ENCODE data around the gene HOXB3. TPM values are rescaled to one million over a fixed set of nuclear protein-coding genes. Genes with fewer than 3 reads are reported as not detected.

Gene HOXB3
- total RNA-seq, 2 experiments from 2014 or later, result 8.2 to 10.3 TPM

DNA sequence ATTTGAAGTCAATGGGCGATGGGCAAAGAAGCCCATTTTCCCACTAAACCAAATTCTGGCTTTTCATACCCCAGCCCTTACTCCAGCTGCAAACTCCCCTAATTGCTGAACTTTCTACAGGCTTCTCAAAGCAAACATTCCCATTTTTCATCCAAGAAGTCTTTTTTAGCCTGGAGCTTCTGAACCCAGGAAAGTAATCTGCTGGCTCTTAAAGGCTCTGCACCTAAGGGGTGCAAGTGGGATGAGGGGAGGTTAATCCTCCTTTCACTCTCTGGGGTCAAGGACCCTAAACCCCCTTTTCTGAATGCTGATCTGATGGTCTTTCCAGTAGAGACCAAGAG, 18.4 kb upstream of the HOXB3 start:
- CTCF ChIA-PET, result interaction anchor here (1.0 to 4.4 kb wide), 4 partner anchors 9 to 272 kb away, joined by 3 to 32 read pairs (median 6); no protein-coding TSS in a partner anchor
- peaks cover 3% of the 10 kb centered on the region for H3K36me3 Mint-ChIP-seq (ENCODE audit: low read depth)
- no peak for ATAC-seq

DNA sequence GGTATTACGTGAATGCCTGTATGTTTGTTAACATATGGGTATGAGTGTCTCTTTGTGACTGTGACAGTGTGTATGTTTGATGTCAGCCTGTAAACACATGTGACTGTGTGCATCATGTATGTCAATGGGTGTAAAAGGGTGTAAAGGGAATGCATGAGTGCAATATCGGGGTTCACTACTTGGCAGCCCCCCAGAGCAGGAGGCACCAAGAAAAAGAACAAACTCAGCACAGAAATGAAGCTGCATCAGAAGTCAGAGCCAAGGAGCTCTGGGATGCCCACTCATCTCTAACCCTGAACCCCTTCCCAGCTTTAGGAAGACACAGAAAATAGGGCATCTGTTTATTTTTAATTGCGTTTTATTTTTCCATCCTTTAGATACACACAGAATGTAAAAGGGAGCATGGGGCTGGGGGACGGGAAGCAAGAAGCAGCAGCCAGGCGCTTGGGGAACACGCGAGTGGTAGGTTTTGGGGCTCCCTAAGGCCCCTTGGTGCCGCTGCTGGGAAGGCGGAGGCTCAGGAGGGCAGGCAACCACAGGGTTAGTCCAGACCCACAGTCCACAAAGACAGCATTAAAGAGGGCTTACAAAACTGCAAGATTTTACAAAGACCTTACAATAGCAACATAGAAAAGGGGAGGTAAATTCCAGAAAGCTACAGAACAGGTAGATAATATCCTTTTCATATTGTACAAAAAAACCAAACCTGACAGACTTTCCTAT, 17.0 kb upstream of the HOXB3 start:
- ATAC-seq, result no peak
- POLR2A ChIA-PET, result no interaction called here
- CTCF ChIA-PET, result interaction anchor here (0.6 to 4.4 kb wide), 4 partner anchors 11 to 271 kb away, joined by 3 to 32 read pairs (median 4); partner anchors contain the start of gene HOXB5
- H3K4me1 Mint-ChIP-seq (ENCODE audit: low read depth), result peaks cover 39% of the 10 kb centered on the region
- peaks cover 3% of the 10 kb centered on the region for H3K36me3 Mint-ChIP-seq (ENCODE audit: low read depth)
- H3K27me3 Mint-ChIP-seq (ENCODE audit: low read depth), result peaks cover 70% of the 10 kb centered on the region
- no peak overlapping the region for H3K27ac Mint-ChIP-seq
- no peaks in the 10 kb centered on the region for H3K9me3 Mint-ChIP-seq (ENCODE audit: insufficient read depth)
- no peak overlapping the region for H3K4me3 Mint-ChIP-seq
- no peak for DNase-seq

More for the DNA sequence above, 18.4 kb upstream of the HOXB3 start:
- DNase-seq, result no peak
- Mint-ChIP-seq H3K27me3 (ENCODE audit: low read depth) (peaks cover 70% of the 10 kb centered on the region), H3K9me3 (ENCODE audit: insufficient read depth) (no peaks in the 10 kb centered on the region), H3K4me3 (no peak overlapping the region), H3K27ac (no peak overlapping the region), H3K4me1 (ENCODE audit: low read depth) (peaks cover 35% of the 10 kb centered on the region)
- POLR2A ChIA-PET, result no interaction called here

DNA sequence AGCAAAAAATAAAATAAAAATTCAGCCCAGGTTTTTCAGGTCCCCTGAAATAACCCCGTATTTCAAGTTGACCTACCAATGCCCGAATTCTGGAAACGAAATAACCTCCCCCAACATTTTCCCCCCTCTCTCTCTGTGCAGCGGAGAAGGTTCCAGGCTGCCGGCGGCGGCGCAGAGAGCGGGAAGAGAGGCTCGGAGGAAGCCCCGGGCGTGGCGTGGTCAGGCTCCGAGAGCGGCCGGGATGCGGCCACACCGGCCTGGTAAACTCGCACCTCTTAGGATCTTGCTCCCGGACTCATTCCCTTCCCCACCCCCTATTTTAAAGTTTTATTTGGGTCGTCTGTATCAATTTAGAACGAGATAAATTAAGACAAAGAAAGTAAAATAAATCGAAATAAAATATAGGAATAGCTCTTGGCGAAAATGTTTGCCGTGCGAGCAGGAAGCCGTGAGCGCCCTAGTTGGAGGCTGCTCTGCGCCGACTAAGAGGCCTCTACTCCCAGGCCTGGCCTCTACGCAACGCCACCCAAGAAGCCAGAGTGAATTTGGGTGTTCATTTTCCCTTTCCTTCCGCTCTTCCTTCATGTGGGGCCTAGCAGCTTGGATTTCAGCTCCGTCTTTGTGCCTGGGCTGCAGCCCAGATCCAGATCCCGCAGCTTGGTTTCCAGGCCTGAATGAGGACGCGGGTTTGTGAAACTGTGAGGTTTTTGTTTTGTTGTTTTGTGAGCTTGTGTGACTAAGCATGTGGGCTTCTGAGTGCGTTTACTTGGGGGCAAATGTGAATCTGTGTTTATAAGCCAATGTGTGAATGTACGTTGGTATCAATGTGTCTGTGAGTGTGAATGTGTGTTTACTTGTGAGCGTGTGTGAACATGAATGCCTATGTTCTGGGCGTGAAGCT, 16.2 kb upstream of the HOXB3 start:
- ChIA-PET CTCF (interaction anchor here (0.9 to 4.4 kb wide), 4 partner anchors 8 to 270 kb away, joined by 3 to 32 read pairs (median 5); partner anchors contain the start of gene HOXB5), POLR2A (no interaction called here)
- Mint-ChIP-seq H3K4me3 (no peak overlapping the region), H3K4me1 (ENCODE audit: low read depth) (peaks cover 41% of the 10 kb centered on the region), H3K27ac (no peak overlapping the region), H3K36me3 (ENCODE audit: low read depth) (peaks cover 3% of the 10 kb centered on the region), H3K27me3 (ENCODE audit: low read depth) (peaks cover 69% of the 10 kb centered on the region), H3K9me3 (ENCODE audit: insufficient read depth) (no peaks in the 10 kb centered on the region)
- ATAC-seq (no peak), DNase-seq (no peak)

DNA sequence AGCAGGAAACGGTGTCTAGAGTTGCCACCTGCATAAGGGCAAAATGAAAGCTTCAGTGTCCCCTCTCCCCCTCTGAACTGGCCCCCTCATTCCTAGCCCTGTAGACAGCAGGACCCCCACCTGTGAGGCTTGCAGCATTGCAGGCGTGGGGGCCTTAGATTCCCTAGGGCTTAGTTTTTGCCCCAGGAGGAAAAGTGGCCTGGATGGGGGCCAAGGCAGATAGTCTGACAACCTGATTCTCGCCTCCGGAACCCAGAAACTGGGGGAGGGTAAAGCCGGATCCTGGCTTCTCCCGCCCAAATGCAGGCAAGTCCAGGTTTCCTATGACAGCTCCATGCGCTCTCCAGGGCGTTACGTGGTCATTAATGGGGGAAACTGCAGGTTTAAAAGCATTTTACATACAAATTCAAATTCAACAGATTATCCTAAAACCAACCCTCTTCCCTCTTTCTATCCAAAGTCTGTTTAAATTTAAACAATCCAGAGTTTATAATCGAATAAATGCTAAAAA, 15.4 kb upstream of the HOXB3 start:
- Mint-ChIP-seq H3K27ac (no peak overlapping the region), H3K4me1 (ENCODE audit: low read depth) (peaks cover 37% of the 10 kb centered on the region), H3K4me3 (no peak overlapping the region), H3K27me3 (ENCODE audit: low read depth) (peaks cover 71% of the 10 kb centered on the region), H3K36me3 (ENCODE audit: low read depth) (no peaks in the 10 kb centered on the region), H3K9me3 (ENCODE audit: insufficient read depth) (no peaks in the 10 kb centered on the region)
- no peak for DNase-seq
- ChIA-PET POLR2A (no interaction called here), CTCF (interaction anchor here (1.6 kb wide), 1 partner anchor 9 kb away, joined by 5 read pairs; no protein-coding TSS in a partner anchor)
- ATAC-seq, result no peak

DNA sequence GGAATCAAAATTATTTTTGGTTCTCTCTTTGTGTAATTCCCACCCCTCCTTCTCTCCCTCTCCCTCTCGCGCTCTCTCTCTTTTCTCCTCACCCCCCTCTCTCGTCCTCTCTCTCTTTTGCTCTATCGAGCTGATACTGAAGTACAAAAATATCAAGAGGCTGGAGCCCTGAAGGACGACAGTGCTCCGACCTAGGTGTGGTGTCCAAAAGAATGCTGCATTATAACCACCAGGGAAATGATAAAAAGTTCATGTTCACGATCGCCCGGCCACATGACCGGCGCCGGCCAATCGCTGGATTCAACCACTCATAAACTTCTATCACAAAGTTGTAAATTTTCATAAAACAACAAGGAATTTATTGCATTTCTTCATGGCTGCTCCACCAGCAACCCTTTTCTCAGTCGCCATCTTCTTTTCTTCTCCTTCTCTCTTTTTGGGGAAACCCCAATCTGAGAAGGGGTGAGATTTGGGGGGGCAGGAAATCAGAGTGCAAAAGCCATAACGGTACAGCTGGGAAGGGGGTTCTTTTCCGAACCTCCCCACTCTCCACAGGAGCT, 14.8 kb upstream of the HOXB3 start, which contains the start of gene HOXB6:
Gene HOXB6 (minus strand): TSS at position 217 of the 560 bp plus-strand sequence. CDS start 6,836 bp downstream, outside the sequence.
- Mint-ChIP-seq H3K27me3 (ENCODE audit: low read depth) (peaks cover 77% of the 10 kb centered on the region), H3K4me1 (ENCODE audit: low read depth) (peaks cover 37% of the 10 kb centered on the region), H3K4me3 (no peak within 1 kb of the TSS), H3K36me3 (ENCODE audit: low read depth) (no peaks in the 10 kb centered on the region), H3K9me3 (ENCODE audit: insufficient read depth) (no peaks in the 10 kb centered on the region), H3K27ac (no peak within 1 kb of the TSS)
- ChIA-PET CTCF (interaction anchor here (1.1 to 1.6 kb wide), 2 partner anchors 9 to 226 kb away, joined by 3 to 5 read pairs; no protein-coding TSS in a partner anchor), POLR2A (interaction anchor here (0.7 kb wide), 1 partner anchor 12 kb away, joined by 3 read pairs; no protein-coding TSS in a partner anchor)
- no peak for DNase-seq
- no peak for ATAC-seq

DNA sequence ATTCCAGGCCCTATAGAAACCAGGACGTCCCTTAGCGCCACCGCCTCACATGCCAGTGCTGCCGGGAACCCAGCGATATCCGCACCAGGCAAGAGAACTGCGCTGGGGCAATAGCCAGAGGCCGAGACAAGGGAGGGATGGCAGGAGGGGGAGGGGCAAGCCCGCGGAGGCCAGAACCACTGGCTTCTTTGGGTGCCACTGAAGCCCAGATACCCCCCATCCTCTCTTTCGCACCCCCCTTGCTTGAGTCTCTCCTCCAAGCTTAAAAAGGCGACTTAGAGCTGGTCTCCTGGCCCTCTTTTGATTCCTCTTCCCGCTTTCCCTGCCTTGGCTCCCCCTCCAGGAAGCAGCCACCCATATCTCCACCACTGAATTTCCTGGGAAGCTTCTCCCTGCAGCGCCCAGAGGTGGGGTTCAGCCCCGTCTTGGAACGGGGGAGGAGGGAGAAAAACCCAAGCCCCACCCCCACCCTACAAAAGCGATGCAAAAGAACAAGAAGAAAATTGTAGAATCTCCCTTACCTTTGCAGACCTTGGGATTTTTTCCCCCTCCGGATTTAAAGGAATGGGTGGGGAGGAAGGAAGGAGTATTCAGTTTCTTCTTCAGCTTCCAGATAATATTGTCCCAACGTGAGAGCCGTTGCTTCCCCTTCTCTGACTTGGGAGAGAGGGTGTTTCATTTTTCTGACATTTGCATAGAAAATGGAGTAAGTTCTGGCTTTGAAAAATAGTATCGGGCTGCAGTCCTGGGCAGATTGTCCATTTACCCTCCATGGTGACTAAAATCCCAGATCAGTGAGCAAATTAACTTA, 14.1 kb upstream of the HOXB3 start:
- Mint-ChIP-seq H3K9me3 (ENCODE audit: insufficient read depth) (no peaks in the 10 kb centered on the region), H3K4me3 (no peak overlapping the region), H3K27ac (no peak overlapping the region), H3K36me3 (ENCODE audit: low read depth) (no peaks in the 10 kb centered on the region), H3K4me1 (ENCODE audit: low read depth) (peaks cover 37% of the 10 kb centered on the region), H3K27me3 (ENCODE audit: low read depth) (peaks cover 80% of the 10 kb centered on the region)
- CTCF ChIA-PET, result interaction anchor here (1.1 kb wide), 1 partner anchor 226 kb away, joined by 3 read pairs; no protein-coding TSS in a partner anchor
- ATAC-seq (no peak), DNase-seq (no peak)
- POLR2A ChIA-PET, result interaction anchor here (0.6 to 0.7 kb wide), 2 partner anchors 12 to 577 kb away, joined by 3 read pairs; no protein-coding TSS in a partner anchor

DNA sequence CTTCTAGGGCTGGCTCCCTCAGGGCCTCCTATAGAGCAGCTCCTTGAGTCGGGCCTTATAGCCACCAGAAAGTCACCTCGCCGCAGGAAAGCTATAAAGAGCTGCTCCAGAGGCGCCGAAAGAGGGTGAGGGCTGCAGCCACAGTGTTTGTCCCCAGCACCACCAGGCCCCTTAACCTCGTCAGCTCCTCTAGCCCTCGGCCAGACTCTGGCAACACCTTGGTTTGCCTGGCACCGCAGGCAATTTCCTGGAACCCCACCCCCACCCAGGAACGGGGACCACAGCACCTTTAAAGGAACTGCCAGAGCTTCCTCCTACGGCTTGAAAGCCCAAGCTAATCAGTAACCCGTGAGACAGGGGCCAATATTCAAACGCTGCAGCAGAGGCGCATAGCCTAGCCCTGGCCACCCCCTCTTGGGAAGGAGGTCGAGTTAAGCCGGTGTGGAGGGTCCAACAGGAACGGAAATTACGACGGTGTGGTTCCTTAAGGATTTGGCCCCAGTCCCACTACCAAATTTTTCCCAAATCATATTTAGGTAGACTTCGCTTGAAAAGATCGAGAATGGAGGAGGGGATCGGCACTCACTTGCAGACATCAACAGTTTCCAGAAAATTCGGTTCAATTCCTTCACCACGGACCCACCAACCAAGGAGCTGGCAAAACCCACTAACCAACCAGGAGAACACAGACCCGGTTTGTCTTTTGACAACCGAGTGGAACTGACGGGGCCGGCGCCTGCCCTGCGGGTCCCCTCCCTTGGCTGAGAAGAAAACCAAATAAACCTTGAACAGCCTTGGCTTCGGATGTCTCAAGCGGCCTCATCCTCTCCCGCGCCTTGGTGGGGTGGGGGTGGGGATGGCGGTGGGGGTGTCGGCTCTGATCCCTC, 11.7 kb upstream of the HOXB3 start:
- H3K27me3 Mint-ChIP-seq (ENCODE audit: low read depth), result peaks cover 84% of the 10 kb centered on the region
- peak overlapping the region; percentile 34 for H3K4me3 Mint-ChIP-seq
- DNase-seq (no peak), ATAC-seq (no peak)
- no peaks in the 10 kb centered on the region for H3K9me3 Mint-ChIP-seq (ENCODE audit: insufficient read depth)
- ChIA-PET CTCF (interaction anchor here (0.7 to 2.3 kb wide), 13 partner anchors 8 to 584 kb away, joined by 3 to 8 read pairs (median 4); no protein-coding TSS in a partner anchor), POLR2A (interaction anchor here (0.5 kb wide), 1 partner anchor 374 kb away, joined by 3 read pairs; no protein-coding TSS in a partner anchor)
- H3K4me1 Mint-ChIP-seq (ENCODE audit: low read depth), result peaks cover 52% of the 10 kb centered on the region
- H3K36me3 Mint-ChIP-seq (ENCODE audit: low read depth), result no peaks in the 10 kb centered on the region
- H3K27ac Mint-ChIP-seq, result no peak overlapping the region

DNA sequence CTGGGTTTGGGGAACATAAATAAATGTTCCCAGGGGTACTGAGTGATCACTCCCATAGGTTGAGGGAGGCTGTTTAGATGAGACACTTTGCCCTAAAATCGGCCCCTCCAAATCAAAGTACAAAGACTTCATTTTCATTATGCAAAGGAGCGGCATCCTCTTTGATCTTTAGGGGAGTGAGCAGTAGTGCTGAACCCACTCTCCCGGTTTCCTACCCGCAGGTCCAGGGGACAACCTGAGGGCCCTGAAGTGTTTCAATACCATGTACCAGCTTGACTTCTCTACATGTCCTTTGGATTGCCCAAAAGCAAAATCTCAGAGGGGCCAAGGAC, 11.1 kb upstream of the HOXB3 start:
- no peak overlapping the region for H3K4me3 Mint-ChIP-seq
- CTCF ChIA-PET, result interaction anchor here (0.9 to 2.3 kb wide), 12 partner anchors 9 to 584 kb away, joined by 3 to 8 read pairs (median 4); no protein-coding TSS in a partner anchor
- H3K27ac Mint-ChIP-seq, result no peak overlapping the region
- POLR2A ChIA-PET, result interaction anchor here (0.5 kb wide), 1 partner anchor 374 kb away, joined by 3 read pairs; no protein-coding TSS in a partner anchor
- H3K36me3 Mint-ChIP-seq (ENCODE audit: low read depth), result no peaks in the 10 kb centered on the region
- H3K27me3 Mint-ChIP-seq (ENCODE audit: low read depth), result peaks cover 86% of the 10 kb centered on the region
- DNase-seq (no peak), ATAC-seq (no peak)
- no peaks in the 10 kb centered on the region for H3K9me3 Mint-ChIP-seq (ENCODE audit: insufficient read depth)
- peaks cover 59% of the 10 kb centered on the region for H3K4me1 Mint-ChIP-seq (ENCODE audit: low read depth)

DNA sequence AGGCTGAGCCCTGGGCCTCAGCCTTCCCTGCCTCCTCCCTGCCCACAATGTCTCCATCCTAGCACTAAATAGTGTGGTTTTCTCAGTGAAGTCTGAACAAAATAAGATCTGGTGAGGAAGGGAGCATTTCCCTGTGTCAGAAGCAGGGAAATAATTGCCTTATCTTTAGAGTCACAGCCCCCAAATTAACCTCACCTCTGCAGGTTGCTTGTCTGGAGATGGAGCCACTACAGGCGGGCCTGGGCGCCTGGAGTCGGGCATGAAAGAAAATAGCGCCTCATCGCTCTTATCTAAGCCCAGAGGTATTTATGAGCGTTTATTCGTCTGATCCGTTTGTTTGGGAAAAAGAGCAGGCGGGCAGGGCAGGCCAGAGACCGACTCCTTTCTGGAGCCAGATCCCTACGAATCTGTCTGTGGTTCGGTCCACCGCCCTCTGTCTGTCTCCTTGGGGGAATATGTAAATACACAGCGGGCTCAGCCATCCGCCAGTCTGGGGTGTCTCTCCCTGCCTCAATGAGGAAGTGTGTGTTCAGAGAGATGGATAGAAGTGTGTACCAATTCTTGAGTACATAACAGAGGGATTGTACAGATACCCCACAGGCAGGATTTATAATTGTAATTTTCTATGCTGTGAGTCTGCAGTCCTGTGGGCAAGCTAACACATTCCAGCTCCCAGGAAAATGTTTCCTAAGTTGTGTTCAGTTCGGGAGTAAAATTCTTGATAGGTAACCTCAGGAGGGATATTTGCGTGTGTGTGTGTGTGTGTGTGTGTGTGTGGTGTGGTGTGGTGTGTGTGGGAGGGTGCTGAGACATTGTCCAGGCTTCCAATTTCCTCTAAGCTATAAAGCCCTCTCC, 10.4 kb upstream of the HOXB3 start:
- POLR2A ChIA-PET, result interaction anchor here (0.5 kb wide), 1 partner anchor 373 kb away, joined by 3 read pairs; no protein-coding TSS in a partner anchor
- Mint-ChIP-seq H3K36me3 (ENCODE audit: low read depth) (no peaks in the 10 kb centered on the region), H3K4me3 (no peak overlapping the region), H3K27me3 (ENCODE audit: low read depth) (peaks cover 89% of the 10 kb centered on the region), H3K4me1 (ENCODE audit: low read depth) (peaks cover 59% of the 10 kb centered on the region), H3K27ac (no peak overlapping the region), H3K9me3 (ENCODE audit: insufficient read depth) (no peaks in the 10 kb centered on the region)
- CTCF ChIA-PET, result interaction anchor here (0.9 to 2.3 kb wide), 11 partner anchors 8 to 583 kb away, joined by 3 to 8 read pairs (median 4); no protein-coding TSS in a partner anchor
- DNase-seq (no peak), ATAC-seq (no peak)

Data from activated CD8-positive, alpha-beta T cell treated with anti-CD3 and anti-CD28 coated beads, Interleukin-2, amount 10 ng/mL, durations not matched to agents 7 days and 5 days (primary cell).